HG02798 (cell line): ENCODE results near the gene SFI1.

Experiments
- ATAC-seq: cut with Tn5 transposase; IDR thresholded peaks from one replicate; pipeline ENCODE4 v1.9.1; 2021; ENCODE audit warnings: mild to moderate bottlenecking; ENCODE audit not compliant: unreplicated experiment, poor library complexity

The SFI1 gene

GRCh38 chr22:31614781-31615490 is 118.6 kb downstream of the SFI1 start:
- no peak for ATAC-seq

DNA sequence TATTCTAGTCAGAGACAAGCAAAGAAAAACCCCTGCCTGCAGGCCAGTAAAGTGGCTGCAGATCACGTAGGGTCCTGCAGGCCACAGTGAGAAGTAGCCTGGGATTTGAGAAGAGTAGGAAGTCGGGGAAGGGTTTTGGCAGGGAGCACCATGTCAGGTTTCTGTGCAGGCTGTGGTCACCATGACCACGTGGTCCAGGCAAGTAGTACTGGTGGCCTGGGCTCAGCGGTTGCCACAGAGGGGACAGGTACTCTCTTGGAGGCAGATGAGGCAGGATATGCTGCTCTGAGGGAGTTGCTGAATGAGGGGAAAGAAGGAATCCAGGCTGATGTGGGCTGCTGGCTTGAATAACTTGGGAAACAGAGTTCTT is 119.1 kb downstream of the SFI1 start:
- ATAC-seq = no peak

DNA sequence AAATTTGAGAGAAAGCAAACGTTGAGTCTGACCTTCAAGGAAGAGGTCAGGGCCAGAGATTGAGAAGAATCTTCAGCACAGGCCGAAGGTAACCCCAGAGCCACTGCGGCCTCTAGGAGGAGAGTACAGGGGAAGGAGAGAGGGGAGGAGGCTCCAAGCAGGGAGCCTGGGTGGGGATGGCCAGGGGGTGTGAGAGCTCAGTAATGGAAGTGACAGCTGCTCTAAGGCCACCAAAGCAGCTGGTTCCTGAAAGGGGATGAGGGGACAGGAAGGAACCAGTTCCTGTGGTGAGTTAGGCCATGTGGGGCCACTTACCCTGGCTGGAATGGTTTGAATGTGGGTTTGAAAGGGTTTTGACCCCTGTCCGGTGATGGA is 119.6 kb downstream of the SFI1 start:
- peak; percentile 21 for ATAC-seq

DNA sequence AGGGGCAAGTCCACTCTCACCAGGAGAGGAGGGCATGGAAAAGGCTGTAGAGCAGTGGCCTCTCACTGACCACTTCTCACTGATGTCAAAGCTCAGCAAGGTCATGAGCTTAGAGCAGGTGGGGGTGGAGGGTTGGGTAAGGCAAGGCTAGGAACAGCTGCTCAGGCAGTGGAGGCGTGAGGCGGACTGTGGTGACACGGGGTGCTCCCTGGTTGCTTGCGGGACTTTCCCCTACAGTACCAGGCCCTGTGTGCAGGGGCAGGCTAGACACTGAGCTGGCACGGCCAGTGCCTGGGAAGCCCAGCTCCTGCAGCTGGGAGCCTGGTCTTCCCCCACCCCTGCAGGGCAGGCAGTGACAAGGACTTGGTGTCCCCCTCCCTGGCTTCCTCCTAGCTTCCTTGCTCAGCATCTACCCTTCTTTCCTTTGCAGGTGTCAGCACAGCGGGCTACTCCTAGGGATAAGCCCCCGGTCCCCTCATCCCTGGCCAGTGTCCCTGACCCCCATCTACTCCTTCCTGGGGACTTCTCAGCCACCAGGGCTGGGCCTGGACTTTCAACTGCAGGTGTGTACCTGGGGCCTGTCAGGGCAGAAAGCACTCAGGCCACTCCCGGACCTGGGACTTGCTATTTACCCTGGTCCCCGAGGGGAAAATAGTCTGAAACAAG is 120.1 kb downstream of the SFI1 start:
- peak; percentile 69 for ATAC-seq

DNA sequence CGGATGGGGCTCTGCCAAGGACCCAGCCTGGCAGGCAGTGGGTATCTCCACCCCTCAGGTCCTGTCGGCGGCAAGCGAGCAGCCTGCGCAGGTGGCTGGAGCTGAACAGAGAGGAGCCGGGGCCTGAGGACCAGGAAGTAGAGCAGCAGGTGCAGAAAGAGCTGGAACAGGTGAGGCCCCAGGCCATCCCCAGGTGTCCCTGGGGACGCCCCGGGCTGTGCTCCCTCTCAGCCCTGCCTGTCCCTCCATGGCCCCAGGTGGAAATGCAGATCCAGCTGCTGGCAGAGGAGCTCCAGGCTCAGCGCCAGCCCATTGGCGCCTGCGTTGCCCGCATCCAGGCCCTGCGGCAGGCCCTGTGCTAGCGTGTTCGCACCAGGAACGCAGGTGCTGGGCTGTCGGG is 121.7 kb downstream of the SFI1 start:
- ATAC-seq = no peak

DNA sequence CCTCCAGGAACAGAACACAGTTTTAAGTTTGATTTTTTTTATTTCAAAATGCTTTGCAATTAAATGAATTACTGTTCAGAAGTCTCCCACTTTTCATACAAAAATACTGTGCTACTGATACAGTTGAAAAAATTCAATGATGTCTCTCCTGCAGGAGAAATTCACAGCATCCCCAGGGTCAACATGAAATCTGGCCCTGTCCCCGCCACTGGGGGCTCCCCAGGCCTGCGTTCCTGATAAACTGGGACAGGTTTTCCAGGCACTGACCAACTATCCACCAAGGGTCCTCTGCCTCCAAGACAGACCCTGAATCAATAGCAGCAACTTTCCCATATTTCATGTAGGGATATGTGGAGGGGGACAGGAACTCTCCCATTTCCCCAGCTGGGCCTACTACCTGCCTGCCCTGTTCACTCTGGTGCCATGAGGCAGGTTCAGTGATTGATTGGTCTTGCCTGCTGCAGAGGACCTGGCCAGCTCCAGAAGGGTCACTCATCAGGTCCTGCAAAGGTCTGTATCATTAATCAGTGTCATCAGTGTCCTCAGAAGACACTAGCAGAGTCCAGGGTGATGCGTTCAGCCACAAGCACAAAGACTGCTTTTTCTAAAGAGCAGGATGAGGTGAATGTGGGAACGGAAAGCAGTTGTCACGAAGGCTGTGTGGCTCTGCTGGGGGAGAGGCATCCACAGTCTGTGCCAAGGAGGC is 122.3 kb downstream of the SFI1 start:
- no peak for ATAC-seq

GRCh38 chr22:31619611-31620300 is 123.4 kb downstream of the SFI1 start:
- ATAC-seq = no peak

DNA sequence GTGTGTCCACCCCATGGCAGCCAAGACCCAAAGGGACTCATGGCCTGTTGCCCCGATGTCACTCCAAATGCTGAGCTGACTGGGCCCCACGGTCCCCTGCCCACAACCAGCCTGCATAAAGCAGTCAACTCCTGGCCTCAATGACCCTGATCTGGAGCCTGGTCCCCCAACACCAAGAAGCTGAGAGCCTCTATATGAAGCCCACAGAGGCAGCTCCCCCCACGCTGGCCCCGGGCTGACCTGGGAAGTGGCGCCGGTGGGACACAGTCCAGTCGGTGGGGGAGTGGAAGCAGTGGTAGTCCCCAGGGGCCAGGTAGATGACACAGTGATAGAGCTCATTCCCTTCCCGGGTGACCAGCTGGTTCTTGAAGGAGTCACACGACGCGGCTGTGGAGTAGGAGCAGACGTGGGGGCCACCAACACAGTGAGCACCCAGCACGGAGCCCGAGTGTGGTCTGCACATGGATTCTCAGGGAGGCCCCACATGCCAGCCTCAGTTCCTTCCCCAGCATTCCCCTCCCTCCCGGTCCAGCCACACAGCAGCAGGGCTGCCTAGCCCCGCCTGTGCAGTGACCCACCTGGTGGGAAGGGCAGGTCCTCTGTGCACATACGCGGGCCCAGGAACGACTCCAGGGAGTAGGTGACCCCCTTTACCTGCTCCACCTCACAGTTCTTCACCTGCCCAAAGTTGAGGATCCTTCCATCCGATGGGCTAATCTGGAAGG is 124.6 kb downstream of the SFI1 start:
- ATAC-seq = no peak

DNA sequence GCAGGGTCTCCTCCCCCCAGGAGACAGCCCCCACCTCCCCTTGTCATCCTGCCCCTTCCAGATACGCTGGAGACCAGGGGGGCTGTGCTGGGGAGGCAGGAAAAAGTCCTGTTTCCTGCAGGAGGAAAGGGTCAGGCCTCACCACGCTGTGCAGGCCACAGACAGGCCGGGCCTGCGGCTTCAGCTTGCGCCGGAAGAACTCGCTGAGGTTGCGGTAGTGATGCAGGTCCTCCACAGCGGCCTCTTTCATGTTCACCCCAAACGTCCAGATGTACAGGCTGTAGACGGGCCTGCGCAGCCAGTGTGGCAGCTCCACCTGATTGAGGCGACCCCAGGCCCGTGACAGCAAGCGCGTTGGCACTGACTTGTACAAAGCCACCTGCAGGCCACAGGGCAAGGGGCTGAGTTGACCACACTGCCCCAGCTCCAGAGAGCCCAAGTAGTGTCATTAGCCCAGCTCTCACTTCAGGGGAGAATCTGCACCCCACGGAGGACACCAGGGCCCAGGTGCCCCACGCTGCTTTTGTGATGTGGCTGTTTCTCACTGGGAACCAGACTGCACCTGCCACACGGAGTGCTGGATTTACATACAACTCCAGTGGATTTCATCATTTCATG is 125.3 kb downstream of the SFI1 start:
- ATAC-seq = no peak

- ATAC-seq = no peak
These were observed 126.6 kb downstream of the SFI1 start for GRCh38 chr22:31622980-31623379.

- ATAC-seq = no peak
These were observed 127.4 kb downstream of the SFI1 start for GRCh38 chr22:31623592-31624304.

GRCh38 chr22:31625257-31625640 is 128.9 kb downstream of the SFI1 start:
- no peak for ATAC-seq

- ATAC-seq = no peak
These were observed 129.5 kb downstream of the SFI1 start for GRCh38 chr22:31625661-31626426.

DNA sequence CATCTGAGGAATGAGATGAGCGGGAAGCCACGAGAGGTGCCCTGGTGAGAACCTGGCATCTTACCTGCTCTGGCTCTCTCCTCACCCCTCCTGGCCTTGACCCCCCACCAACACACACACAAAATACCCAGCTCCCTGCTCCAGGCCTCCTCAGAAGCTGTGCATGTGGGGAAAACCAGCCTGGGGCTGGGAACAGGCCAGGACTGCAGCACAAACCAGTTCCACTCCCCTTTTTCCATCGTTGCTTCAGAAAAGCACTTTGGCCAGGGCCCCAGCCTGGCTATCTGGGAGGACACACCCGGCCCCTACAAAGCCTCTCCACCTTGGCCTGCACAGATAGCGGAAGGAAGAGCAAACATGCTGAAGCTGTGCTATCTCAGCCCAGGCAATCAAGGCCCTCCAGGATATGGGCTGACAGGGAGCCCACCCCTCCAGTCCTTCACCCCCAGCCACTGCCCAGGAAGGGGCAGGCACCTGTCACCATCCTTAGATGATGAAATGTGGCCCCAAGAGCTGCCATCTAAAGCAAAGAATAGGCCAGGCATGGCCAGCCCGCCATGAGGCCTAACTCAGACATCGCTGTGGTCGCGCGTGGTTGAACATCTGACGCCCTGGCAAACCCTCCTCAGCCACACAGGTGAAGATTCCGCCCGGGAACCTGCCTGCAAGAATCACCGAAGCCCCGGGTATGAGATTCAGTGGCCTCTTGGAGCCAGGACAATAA is 130.3 kb downstream of the SFI1 start:
- no peak for ATAC-seq

GRCh38 chr22:31627223-31627731 is 130.9 kb downstream of the SFI1 start:
- no peak for ATAC-seq

DNA sequence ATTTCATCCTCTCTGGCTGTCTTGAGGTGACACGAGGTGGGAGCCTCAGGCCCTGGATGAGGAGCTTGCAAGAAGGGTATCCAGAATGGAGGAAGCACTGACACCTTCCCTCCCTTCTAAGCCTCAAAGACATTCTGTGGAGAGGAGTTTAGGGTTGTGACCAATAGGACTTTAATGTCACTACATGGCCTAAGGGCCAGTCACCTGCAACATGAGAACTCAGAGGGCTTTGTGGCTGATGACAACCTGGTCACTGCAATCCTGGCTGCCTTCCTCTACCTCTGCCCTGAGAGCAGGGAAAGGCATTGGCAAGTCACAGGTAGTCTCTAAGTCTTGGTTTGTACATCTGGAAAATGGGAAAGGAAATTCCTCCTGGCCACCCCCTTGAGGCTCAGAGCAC is 132.0 kb downstream of the SFI1 start:
- ATAC-seq = no peak

DNA sequence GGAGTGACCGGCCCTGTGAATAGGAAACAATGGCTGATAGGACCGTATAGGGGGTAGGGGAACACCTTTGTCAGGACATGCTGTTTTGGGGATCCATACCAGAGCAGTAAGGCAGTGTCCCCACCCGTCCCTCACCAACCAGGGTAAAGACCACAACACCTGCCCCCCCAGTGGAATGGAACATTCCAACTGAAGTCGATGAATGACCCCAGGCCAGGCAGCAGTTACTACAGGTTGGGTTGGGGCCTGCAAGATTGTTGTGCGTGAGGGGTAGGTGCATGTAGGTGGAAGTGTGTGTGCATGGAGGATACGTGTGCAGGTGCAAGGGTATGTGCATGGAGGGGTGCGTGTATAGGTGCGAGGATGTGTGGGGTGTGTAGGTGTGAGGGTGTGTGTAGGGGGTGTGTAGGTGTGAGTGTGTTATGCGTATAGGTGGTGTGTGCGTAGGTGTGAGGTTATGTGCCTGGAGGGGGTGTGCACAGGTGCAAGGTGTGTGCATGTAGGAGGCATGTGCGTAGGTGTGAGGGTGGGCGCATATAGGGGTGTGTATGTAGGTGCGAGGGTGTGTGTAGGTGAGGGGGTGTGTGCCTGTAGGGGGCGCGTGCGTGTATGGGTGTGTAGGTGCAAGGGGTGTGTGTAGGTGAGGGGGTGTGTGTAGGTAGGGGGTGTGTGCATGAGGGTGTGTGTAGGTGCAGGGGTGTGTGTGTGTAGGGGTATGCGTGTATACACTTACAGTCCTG is 132.8 kb downstream of the SFI1 start:
- no peak for ATAC-seq
